KMS-11 (cell line): Measurements from ENCODE around the gene FCHSD2.
A peak's percentile ranks its signal among the peaks of the same experiment; 100 is the strongest.

Source experiments
- H2AFZ ChIP-seq: fragments of 200-600 bp; sonication (generic); 2 replicates; pipeline ENCODE4 v1.6.1; 2016; ENCODE audit warnings: antibody characterized with exemption, mixed run types, low read depth
- H3K27ac ChIP-seq: fragments of 200-600 bp; sonication (generic); 2 replicates; pipeline ENCODE4 v1.6.1; 2016; ENCODE audit warnings: mild to moderate bottlenecking, mixed run types
- H3K27me3 ChIP-seq: fragments of 200-600 bp; sonication (generic); 2 replicates; pipeline ENCODE4 v1.6.1; 2017; ENCODE audit warnings: mild to moderate bottlenecking, low read depth, mixed run types, moderate library complexity; ENCODE audit not compliant: insufficient read depth
- H3K36me3 ChIP-seq: fragments of 200-600 bp; sonication (generic); 2 replicates; pipeline ENCODE4 v1.6.1; 2017; ENCODE audit warnings: mild to moderate bottlenecking, mixed run types; ENCODE audit not compliant: insufficient read depth
- H3K4me1 ChIP-seq: fragments of 200-600 bp; sonication (generic); 2 replicates; pipeline ENCODE4 v1.6.1; 2016; ENCODE audit warnings: mild to moderate bottlenecking, low read depth, mixed run types; ENCODE audit not compliant: poor library complexity, severe bottlenecking
- H3K4me2 ChIP-seq: fragments of 200-600 bp; sonication (generic); 2 replicates; pipeline ENCODE4 v1.7.0; 2016; ENCODE audit warnings: mild to moderate bottlenecking, mixed run types
- H3K4me3 ChIP-seq: fragments of 200-600 bp; sonication (generic); IDR thresholded peaks from 2 replicates; pipeline ENCODE4 v1.6.1; 2017; ENCODE audit warnings: low read depth, low read length, mixed read lengths; ENCODE audit not compliant: insufficient read depth
- H3K79me2 ChIP-seq: fragments of 200-600 bp; sonication (generic); 2 replicates; pipeline ENCODE4 v1.6.1; 2016; ENCODE audit warnings: low read depth, mixed run types; ENCODE audit not compliant: insufficient read depth
- H3K9ac ChIP-seq: fragments of 200-600 bp; sonication (generic); 2 replicates; pipeline ENCODE4 v1.6.1; 2016; ENCODE audit warnings: mild to moderate bottlenecking, mixed run types
- H4K20me1 ChIP-seq: fragments of 200-600 bp; sonication (generic); 2 replicates; pipeline ENCODE4 v1.6.1; 2016; ENCODE audit warnings: mild to moderate bottlenecking, mixed run types; ENCODE audit not compliant: insufficient read depth
- CTCF ChIP-seq: fragments of 200-600 bp; sonication (generic); conservative IDR thresholded peaks from 2 replicates; pipeline ENCODE4 v1.6.1; 2017; ENCODE audit warnings: low read depth, mild to moderate bottlenecking, antibody characterized with exemption, low read length, moderate library complexity, mixed read lengths

FCHSD2 gene

GRCh38 chr11:73085189-73085875 is 56.8 kb downstream of the FCHSD2 start:
- Histone ChIP-seq H3K27me3 (no peaks in the 10 kb centered on the region), H3K36me3 (no peaks in the 10 kb centered on the region), H3K4me3 (no peak overlapping the region), H3K79me2 (no peaks in the 10 kb centered on the region; the same call in 1 of the 2 replicates), H3K4me2 (no peak overlapping the region), H2AFZ (no peak overlapping the region), H4K20me1 (no peaks in the 10 kb centered on the region), H3K9ac (no peak overlapping the region), H3K4me1 (peaks cover 7% of the 10 kb centered on the region), H3K27ac (no peak overlapping the region)
- no peak for TF ChIP-seq CTCF

- Histone ChIP-seq H3K36me3 (no peaks in the 10 kb centered on the region), H3K4me3 (no peak overlapping the region), H3K9ac (no peak overlapping the region), H3K4me2 (no peak overlapping the region), H3K79me2 (no peaks in the 10 kb centered on the region), H3K27ac (no peak overlapping the region), H3K4me1 (peaks cover 10% of the 10 kb centered on the region), H4K20me1 (no peaks in the 10 kb centered on the region), H2AFZ (no peak overlapping the region), H3K27me3 (no peaks in the 10 kb centered on the region)
- TF ChIP-seq CTCF = no peak
These were observed 63.5 kb downstream of the FCHSD2 start for GRCh38 chr11:73078631-73079030.

- Histone ChIP-seq H3K36me3 (no peaks in the 10 kb centered on the region), H3K27me3 (no peaks in the 10 kb centered on the region), H2AFZ (no peak overlapping the region), H3K27ac (no peak overlapping the region), H4K20me1 (no peaks in the 10 kb centered on the region), H3K79me2 (no peaks in the 10 kb centered on the region), H3K4me1 (peaks cover 22% of the 10 kb centered on the region), H3K4me3 (no peak overlapping the region), H3K4me2 (no peak overlapping the region), H3K9ac (no peak overlapping the region)
- no peak for TF ChIP-seq CTCF
These were observed 64.7 kb downstream of the FCHSD2 start for GRCh38 chr11:73077454-73077853.

- H2AFZ ChIP-seq = no peak overlapping the region
- no peak for TF ChIP-seq CTCF
- peaks cover 25% of the 10 kb centered on the region for H3K4me1 ChIP-seq
- H3K36me3 ChIP-seq = no peaks in the 10 kb centered on the region
- no peaks in the 10 kb centered on the region for H3K79me2 ChIP-seq
- no peak overlapping the region for H3K4me3 ChIP-seq
- H3K4me2 ChIP-seq = peak overlapping the region; percentile 23; the same call in 1 of the 2 replicates
- no peaks in the 10 kb centered on the region for H3K27me3 ChIP-seq
- no peaks in the 10 kb centered on the region for H4K20me1 ChIP-seq
- no peak overlapping the region for H3K9ac ChIP-seq
- no peak overlapping the region for H3K27ac ChIP-seq
These were observed 67.8 kb downstream of the FCHSD2 start for GRCh38 chr11:73074319-73074718.
